ENCODE results near the gene ARL5A.

DNA sequence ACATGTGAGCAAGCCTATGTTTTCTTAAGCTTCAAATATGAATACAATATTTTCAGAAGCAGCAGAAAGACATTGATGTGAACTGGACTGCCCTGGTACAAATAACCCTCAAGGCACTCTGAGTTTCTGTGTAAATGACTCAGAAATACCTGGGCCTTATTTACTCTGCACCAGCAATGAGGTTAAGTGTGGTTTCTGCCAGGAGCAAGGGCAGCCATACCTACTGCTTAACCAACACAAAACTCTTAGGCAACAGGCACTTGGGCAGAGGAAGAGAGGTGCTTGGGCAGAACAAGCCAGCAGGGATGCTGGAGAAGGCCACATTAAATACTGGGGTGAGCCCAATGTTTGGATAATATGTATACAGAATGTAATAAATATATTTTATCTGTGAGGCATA, 29.4 kb upstream of the ARL5A start:
- TF ChIP-seq, protein P1, sequence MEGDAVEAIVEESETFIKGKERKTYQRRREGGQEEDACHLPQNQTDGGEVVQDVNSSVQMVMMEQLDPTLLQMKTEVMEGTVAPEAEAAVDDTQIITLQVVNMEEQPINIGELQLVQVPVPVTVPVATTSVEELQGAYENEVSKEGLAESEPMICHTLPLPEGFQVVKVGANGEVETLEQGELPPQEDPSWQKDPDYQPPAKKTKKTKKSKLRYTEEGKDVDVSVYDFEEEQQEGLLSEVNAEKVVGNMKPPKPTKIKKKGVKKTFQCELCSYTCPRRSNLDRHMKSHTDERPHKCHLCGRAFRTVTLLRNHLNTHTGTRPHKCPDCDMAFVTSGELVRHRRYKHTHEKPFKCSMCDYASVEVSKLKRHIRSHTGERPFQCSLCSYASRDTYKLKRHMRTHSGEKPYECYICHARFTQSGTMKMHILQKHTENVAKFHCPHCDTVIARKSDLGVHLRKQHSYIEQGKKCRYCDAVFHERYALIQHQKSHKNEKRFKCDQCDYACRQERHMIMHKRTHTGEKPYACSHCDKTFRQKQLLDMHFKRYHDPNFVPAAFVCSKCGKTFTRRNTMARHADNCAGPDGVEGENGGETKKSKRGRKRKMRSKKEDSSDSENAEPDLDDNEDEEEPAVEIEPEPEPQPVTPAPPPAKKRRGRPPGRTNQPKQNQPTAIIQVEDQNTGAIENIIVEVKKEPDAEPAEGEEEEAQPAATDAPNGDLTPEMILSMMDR (IDR thresholded peaks at IDR 0.05), result no peak
- TF ChIP-seq EP300 (IDR thresholded peaks at IDR 0.05) (no peak), POLR2A (IDR thresholded peaks at IDR 0.05) (no peak)

Measured in ovary (tissue), 3 donors.